D341Med (cell line): Measurements from ENCODE around the gene TBC1D7.

ENCODE experiments used
- DNase-seq: peaks from one replicate; pipeline ENCODE4 v3.0.0; 2012; ENCODE audit warnings: low spot score

Gene TBC1D7

GRCh38 chr6:13319891-13320564, 8.3 kb downstream of the TBC1D7 start:
- no peak for DNase-seq

- DNase-seq, result no peak
Measured at GRCh38 chr6:13318821-13319220, 9.5 kb downstream of the TBC1D7 start.

GRCh38 chr6:13315896-13316295, 12.4 kb downstream of the TBC1D7 start:
- DNase-seq, result no peak

DNA sequence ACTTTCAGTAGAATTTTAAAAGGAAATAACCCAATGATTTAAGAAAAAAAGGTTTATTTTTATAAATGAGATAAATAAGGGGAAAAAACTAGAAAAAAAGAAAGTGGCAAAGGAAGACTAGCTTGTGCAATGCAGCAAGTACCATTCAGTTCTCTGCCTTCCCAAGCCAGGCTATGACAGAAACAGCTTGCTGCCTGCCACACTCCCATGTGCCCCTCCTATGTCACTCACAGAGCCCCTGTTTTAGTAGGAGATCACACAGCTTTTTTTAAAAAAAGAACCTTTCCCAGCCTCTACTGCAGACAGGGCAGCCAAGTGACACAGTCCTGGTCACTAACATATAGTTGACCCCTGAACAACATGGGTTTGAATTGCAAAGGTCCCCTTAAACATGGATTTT, 13.5 kb downstream of the TBC1D7 start:
- no peak for DNase-seq

DNA sequence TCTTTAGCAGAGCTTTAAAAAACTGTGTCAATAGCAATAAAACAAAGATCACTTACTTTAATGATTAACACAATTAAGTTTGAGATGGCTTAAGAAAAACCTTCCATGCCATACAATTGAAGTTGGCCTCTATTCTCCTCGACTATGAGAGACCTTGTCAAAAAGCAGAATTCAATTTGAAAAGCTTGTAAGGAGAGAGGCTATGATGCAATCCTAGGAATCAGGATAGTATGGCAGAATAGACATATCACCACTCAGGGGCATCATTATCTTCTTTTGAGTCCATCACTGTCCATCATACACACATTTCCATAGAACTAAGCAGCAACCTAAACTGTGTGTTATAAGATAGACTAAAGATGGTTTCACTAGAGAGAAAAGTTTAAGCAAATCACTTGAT, 17.2 kb downstream of the TBC1D7 start:
- DNase-seq, result no peak

- DNase-seq, result no peak
Measured at GRCh38 chr6:13308332-13308731, 20.0 kb downstream of the TBC1D7 start.

DNA sequence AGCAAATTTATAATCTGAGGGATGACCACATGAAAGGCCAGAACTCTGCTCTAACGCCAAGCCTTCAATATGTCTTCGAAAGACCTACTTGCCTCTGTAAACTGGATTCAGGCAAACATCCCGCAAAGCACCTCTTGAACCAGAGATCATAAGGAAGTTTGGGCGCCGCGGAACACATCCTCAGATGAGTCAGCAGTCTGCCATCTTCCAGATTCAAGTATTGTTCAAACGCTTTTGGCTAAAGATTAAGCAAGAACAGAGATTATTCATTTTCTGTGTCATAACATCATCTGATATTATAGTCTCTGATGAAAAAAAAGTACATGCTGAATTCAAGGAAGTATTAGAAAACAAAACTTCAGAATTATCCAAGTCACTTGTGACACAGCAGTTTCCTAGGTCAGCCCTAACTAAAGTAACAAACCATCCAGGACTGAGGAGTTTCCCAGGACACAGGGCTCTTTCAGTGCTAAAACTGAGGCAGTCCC, 20.8 kb downstream of the TBC1D7 start:
- DNase-seq, result no peak

DNA sequence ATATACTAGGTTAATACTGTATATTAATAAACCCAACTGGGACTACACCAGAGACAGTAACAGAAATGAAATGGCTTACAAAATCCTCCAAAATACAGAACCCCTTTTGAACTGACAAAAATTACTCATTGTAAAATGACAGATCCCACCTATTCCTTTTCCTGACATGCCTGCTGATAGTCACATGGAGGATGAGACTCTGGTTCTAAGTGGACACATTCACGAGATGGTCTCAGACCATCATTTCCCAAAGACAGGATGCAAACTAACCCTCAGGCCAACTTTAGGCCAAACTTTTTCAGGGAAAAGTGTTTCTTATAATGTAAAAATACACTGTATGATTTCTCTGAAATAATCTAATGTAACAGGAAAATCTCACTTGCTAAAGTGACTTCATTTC, 22.5 kb downstream of the TBC1D7 start:
- DNase-seq, result no peak

GRCh38 chr6:13305288-13305687, 23.0 kb downstream of the TBC1D7 start:
- no peak for DNase-seq

- no peak for DNase-seq
Measured at GRCh38 chr6:13304580-13305260, 23.6 kb downstream of the TBC1D7 start.

GRCh38 chr6:13304101-13304500, 24.2 kb downstream of the TBC1D7 start:
- no peak for DNase-seq

GRCh38 chr6:13303668-13304017, 24.7 kb downstream of the TBC1D7 start:
- DNase-seq, result no peak

DNA sequence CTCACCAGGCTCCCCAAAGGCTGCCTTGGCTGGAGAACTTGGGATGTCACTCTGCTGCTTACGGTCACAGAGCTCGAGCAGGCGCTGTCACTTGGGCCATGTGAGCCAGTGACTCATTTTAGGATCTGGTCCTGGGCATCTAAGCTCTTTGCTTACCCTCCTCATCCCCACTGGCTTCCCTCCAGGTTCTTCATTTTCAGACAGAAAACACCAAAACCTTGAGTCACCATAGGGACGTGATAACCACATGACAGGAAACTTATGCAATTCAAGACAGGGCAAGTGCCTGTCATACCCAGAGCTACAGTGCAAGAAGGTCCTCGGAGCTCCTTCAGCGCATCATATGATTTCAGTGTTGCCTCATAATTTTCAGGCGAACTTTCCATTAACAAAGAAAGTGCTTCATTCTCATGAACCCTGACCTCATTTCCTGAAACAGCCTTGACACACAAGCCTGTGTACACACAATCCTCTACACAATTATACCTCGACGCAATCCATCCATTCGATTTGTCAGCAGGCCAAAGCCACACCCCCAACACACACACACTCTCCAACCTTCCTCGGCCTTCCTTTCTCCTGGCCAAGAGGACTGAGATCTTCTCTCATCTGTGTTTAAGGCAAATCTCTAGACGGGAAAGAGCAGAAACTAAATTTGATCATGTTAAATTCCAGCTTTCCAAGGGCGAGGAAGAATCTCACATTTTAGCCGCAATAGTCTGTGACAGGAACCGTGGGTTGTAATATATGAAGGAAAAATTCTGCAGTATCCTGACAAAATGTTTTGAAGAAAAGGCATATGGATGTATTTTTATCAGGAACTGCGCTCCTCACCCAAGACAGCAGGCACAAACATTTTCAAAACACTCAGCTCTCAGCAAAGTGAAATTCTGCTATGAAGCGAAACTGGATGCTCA, 25.3 kb downstream of the TBC1D7 start:
- no peak for DNase-seq

GRCh38 chr6:13302291-13302690, 26.0 kb downstream of the TBC1D7 start:
- no peak for DNase-seq

- no peak for DNase-seq
Measured at GRCh38 chr6:13300643-13301590, 27.4 kb downstream of the TBC1D7 start.

GRCh38 chr6:13299918-13300317, 28.4 kb downstream of the TBC1D7 start:
- no peak for DNase-seq

DNA sequence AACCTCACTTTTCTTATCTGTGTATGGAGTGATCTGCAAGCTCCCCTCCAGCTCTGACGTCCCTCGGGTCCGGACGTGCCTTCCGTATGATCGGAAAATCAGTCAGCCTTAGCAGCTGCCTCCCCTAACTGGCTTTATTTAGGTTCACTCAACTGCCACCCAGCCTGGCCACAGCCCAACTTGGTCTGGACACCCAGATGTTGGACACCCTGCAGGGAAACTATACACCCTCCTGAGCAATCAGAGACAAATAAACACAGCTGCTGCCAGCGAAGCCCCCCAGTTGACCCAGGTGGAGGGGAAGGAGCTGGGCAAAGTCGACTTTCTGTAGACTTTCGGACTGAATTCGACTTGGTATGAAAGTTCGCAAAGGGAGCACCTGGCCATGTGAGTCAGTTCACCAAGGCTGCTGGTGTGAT, 28.9 kb downstream of the TBC1D7 start:
- DNase-seq, result no peak

GRCh38 chr6:13298446-13298845, 29.9 kb downstream of the TBC1D7 start:
- DNase-seq, result no peak

- DNase-seq, result no peak
Measured at GRCh38 chr6:13297391-13297790, 30.9 kb downstream of the TBC1D7 start.

DNA sequence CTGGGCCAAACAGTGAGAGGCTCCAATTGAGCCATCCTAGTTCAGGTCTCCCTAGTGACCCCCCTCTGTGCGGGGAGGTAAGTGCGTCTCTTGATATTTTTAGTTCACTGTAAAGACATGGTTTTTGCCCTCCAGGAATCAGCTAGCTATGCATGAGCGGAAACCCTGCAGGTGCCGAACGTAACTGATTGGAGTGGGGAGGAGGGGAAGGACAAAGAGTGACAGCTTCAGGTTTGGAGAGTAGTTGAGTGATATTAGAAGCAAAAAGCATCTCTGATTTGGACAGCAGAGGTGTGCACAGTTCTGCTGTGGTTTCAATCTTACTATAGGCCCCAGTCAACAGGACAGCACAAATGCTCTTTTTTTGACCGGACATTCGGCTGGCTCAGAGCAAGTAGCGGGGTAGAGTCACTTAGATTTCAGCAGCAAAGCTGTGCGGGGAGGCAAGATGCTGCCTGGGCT, 31.8 kb downstream of the TBC1D7 start:
- no peak for DNase-seq

- DNase-seq, result no peak
Measured at GRCh38 chr6:13295576-13295975, 32.8 kb downstream of the TBC1D7 start.
